ENCODE measurements around the gene CACNA2D3. TPM values are rescaled to one million over a fixed set of nuclear protein-coding genes. Genes with fewer than 3 reads are reported as not detected.

Gene CACNA2D3
- total RNA-seq, 1 donor from 2014 or later, result 0.29 TPM

DNA sequence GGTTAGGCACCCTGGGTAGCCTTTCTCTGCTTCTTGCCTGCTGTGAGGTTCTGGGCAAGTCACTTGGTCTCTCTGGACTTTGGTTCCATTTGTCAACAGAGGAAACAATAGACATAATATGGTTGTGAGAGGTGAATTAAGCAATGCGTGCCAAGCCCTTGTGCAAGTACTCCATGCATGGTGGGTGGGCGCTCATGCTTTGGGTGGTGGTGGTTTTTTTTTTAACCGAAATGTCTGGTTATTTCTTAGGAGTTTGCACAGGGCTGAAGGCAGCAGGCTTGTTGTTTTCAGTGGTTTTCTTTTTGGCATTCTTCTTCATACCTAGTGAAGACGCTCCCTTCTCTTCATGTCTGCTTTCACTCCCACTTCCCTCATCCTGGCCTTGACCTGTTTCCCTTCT, 889.7 kb downstream of the CACNA2D3 start:
- TF ChIP-seq, protein P1, sequence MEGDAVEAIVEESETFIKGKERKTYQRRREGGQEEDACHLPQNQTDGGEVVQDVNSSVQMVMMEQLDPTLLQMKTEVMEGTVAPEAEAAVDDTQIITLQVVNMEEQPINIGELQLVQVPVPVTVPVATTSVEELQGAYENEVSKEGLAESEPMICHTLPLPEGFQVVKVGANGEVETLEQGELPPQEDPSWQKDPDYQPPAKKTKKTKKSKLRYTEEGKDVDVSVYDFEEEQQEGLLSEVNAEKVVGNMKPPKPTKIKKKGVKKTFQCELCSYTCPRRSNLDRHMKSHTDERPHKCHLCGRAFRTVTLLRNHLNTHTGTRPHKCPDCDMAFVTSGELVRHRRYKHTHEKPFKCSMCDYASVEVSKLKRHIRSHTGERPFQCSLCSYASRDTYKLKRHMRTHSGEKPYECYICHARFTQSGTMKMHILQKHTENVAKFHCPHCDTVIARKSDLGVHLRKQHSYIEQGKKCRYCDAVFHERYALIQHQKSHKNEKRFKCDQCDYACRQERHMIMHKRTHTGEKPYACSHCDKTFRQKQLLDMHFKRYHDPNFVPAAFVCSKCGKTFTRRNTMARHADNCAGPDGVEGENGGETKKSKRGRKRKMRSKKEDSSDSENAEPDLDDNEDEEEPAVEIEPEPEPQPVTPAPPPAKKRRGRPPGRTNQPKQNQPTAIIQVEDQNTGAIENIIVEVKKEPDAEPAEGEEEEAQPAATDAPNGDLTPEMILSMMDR (IDR thresholded peaks at IDR 0.05; ENCODE audit: unreplicated experiment), result no peak
- Mint-ChIP-seq H3K4me3 (ENCODE audit: low read depth) (no peak overlapping the region), H3K27ac (no peak overlapping the region), H3K27me3 (peaks cover 3% of the 10 kb centered on the region), H3K36me3 (ENCODE audit: insufficient read depth) (no peaks in the 10 kb centered on the region), H3K4me1 (ENCODE audit: low read depth) (no peaks in the 10 kb centered on the region), H3K9me3 (ENCODE audit: low read depth) (no peaks in the 10 kb centered on the region)
- DNase-seq (ENCODE audit: low spot score, unreplicated experiment), result no peak

DNA sequence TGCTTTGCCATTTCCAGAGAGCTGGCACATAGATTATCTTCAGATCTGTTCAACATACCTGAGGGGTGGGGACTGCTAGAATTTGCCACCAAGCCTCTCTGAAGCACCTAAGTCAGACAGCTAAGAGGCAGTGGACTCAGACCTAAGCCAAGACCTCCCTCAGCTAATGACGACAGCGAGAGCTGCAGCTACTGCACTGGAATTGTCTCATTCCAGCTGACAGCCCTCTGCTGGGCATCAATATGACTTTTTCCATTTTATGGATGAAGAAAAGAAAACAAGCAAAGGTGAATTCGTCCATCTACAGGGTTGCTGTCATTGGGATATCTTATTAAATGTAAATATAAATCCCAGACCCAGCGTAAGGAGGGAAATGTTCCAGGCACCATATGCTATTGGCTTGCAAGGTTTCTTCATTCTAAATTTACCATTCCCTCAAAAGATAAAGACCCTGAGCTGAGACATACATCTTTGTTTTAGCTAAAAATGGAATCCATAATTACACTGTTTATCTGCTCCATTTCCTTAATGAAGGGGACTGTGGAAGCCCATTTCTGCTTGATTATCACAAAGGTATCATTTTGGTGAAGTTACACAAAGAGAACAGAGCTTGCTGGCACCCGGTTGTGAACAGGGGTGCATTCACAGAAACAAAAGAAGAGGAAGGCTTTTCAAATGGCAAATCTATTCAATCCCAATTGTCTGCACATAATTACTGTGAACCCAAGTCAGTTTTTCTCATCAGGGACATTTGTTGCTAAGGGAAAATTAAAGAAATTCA, 891.0 kb downstream of the CACNA2D3 start:
- no peak for DNase-seq (ENCODE audit: low spot score, unreplicated experiment)
- H3K9me3 Mint-ChIP-seq (ENCODE audit: low read depth), result no peaks in the 10 kb centered on the region
- TF ChIP-seq, protein P1 (IDR thresholded peaks at IDR 0.05; ENCODE audit: unreplicated experiment), result no peak
- H3K27me3 Mint-ChIP-seq, result no peaks in the 10 kb centered on the region
- no peaks in the 10 kb centered on the region for H3K36me3 Mint-ChIP-seq (ENCODE audit: insufficient read depth)
- H3K4me3 Mint-ChIP-seq (ENCODE audit: low read depth), result no peak overlapping the region
- no peak overlapping the region for H3K27ac Mint-ChIP-seq
- H3K4me1 Mint-ChIP-seq (ENCODE audit: low read depth), result no peaks in the 10 kb centered on the region

DNA sequence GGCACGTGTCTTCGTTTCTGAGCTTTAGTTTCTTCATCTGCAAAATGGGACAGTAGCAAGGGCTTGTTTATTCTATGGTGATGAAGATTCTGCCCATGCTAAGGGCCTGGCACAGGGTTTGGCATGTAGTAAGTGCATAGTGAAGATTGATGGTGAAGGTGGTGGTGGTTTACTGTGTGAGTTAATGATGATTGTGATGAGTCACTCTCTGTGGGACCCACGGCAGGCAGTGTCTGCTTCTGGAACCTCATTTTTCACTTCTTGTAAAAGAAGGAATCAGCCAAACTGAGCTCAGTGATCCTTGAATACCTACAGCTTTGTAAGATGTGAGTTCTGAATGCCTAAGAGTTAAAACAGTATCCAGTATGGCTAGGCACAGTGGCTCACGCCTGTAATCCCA, 891.7 kb downstream of the CACNA2D3 start:
- Mint-ChIP-seq H3K36me3 (ENCODE audit: insufficient read depth) (no peaks in the 10 kb centered on the region), H3K4me1 (ENCODE audit: low read depth) (no peaks in the 10 kb centered on the region), H3K27ac (no peak overlapping the region), H3K27me3 (no peaks in the 10 kb centered on the region), H3K4me3 (ENCODE audit: low read depth) (no peak overlapping the region), H3K9me3 (ENCODE audit: low read depth) (no peaks in the 10 kb centered on the region)
- DNase-seq (ENCODE audit: low spot score, unreplicated experiment), result no peak
- TF ChIP-seq, protein P1 (IDR thresholded peaks at IDR 0.05; ENCODE audit: unreplicated experiment), result no peak

DNA sequence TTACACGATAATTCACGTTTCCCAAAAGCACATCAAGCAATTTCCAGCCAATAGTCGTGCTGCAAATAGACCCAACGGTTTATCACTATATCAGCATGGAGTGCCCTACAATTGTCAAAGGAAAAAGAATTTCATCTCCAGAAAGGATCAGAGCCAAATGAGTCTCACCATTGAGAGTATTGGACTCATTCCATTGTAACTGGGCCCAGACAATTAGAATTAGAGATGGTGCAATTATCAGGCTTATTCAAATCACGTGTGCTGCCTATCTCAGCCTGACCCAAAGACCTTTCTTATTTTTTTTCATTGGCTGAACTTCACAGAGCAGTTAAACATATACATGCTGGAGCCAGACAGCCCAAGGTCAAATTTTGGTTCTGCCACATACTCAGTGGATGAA, 892.6 kb downstream of the CACNA2D3 start:
- TF ChIP-seq, protein P1 (IDR thresholded peaks at IDR 0.05; ENCODE audit: unreplicated experiment), result no peak
- Mint-ChIP-seq H3K9me3 (ENCODE audit: low read depth) (no peaks in the 10 kb centered on the region), H3K27ac (no peak overlapping the region), H3K4me1 (ENCODE audit: low read depth) (no peaks in the 10 kb centered on the region), H3K4me3 (ENCODE audit: low read depth) (no peak overlapping the region), H3K27me3 (no peaks in the 10 kb centered on the region), H3K36me3 (ENCODE audit: insufficient read depth) (no peaks in the 10 kb centered on the region)
- DNase-seq (ENCODE audit: low spot score, unreplicated experiment), result no peak

DNA sequence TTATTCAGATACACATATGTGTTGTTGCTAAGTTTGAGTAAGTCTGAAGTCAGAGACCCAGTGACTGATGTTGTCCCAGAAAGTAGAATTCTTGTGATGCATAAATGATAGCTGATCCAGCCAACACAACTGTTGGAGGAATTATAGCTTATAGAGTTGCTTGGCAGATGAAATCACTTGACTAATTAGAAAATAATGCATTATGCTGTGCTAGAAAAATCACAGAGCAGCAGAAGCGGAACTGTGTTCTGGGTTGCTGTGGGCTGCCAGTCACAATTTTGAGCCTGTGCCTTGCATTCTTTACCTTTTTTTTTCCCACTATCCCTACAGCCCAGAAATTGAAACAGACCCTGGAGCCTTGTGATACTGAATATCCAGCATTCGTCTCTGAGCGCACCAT, 895.5 kb downstream of the CACNA2D3 start:
- Mint-ChIP-seq H3K4me1 (ENCODE audit: low read depth) (no peaks in the 10 kb centered on the region), H3K36me3 (ENCODE audit: insufficient read depth) (no peaks in the 10 kb centered on the region), H3K27me3 (no peaks in the 10 kb centered on the region), H3K9me3 (ENCODE audit: low read depth) (no peaks in the 10 kb centered on the region), H3K27ac (no peak overlapping the region), H3K4me3 (ENCODE audit: low read depth) (no peak overlapping the region)
- TF ChIP-seq, protein P1 (IDR thresholded peaks at IDR 0.05; ENCODE audit: unreplicated experiment), result no peak
- DNase-seq (ENCODE audit: low spot score, unreplicated experiment), result no peak
